Parathyroid adenoma (tissue), 2 donors: ENCODE data around the gene FAM78B.

Source experiments
- H2AFZ ChIP-seq: fragments of 300-600 bp; sonication (generic); one replicate; pipeline ENCODE4 v1.7.0; 2017; ENCODE audit warnings: antibody characterized with exemption, mild to moderate bottlenecking
- H3K27ac ChIP-seq: fragments of 300-600 bp; sonication (generic); one replicate; pipeline ENCODE4 v1.7.0; 2017
- H3K27me3 ChIP-seq: fragments of 300-600 bp; sonication (generic); one replicate; pipeline ENCODE4 v1.7.0; 2017; ENCODE audit warnings: low read length; ENCODE audit not compliant: control insufficient read depth, insufficient read depth
- H3K36me3 ChIP-seq: fragments of 300-600 bp; sonication (generic); one replicate; pipeline ENCODE4 v1.7.0; 2017; ENCODE audit warnings: low read length; ENCODE audit not compliant: control insufficient read depth, insufficient read depth
- H3K4me1 ChIP-seq: fragments of 300-600 bp; sonication (generic); one replicate; pipeline ENCODE4 v1.7.0; 2017; ENCODE audit warnings: control low read depth
- H3K4me2 ChIP-seq: fragments of 300-600 bp; sonication (generic); one replicate; pipeline ENCODE4 v1.7.0; 2017; ENCODE audit warnings: low read length
- H3K4me3 ChIP-seq: fragments of 300-600 bp; sonication (generic); one replicate; pipeline ENCODE4 v1.7.0; 2017; ENCODE audit warnings: low read depth, low read length
- H3K79me2 ChIP-seq: fragments of 300-600 bp; sonication (generic); one replicate; pipeline ENCODE4 v1.7.0; 2017; ENCODE audit warnings: control low read depth
- H3K9ac ChIP-seq: fragments of 300-600 bp; sonication (generic); one replicate; pipeline ENCODE4 v1.7.0; 2017; ENCODE audit warnings: mild to moderate bottlenecking
- H3K9me3 ChIP-seq: fragments of 300-600 bp; sonication (generic); one replicate; pipeline ENCODE4 v1.7.0; 2017; ENCODE audit warnings: low read length; ENCODE audit not compliant: control insufficient read depth
- CTCF ChIP-seq: fragments of 300-600 bp; sonication (generic); IDR thresholded peaks from one replicate; pipeline ENCODE4 v1.7.0; 2017; ENCODE audit warnings: antibody characterized with exemption, mild to moderate bottlenecking
- donor health status: primary hyperparathyroidism.

Gene FAM78B

GRCh38 chr1:166184897-166185296 lies 18.1 kb upstream of the FAM78B start:
- H3K9me3 ChIP-seq: no peaks in the 10 kb centered on the region
- no peaks in the 10 kb centered on the region for H3K4me1 ChIP-seq
- H3K36me3 ChIP-seq: no peaks in the 10 kb centered on the region
- H2AFZ ChIP-seq: no peak overlapping the region
- no peak overlapping the region for H3K4me2 ChIP-seq
- no peaks in the 10 kb centered on the region for H3K79me2 ChIP-seq
- H3K27me3 ChIP-seq: no peaks in the 10 kb centered on the region
- TF ChIP-seq CTCF: no peak
- no peak overlapping the region for H3K27ac ChIP-seq
- H3K4me3 ChIP-seq: no peak overlapping the region
- no peak overlapping the region for H3K9ac ChIP-seq

GRCh38 chr1:166184012-166184411 lies 17.2 kb upstream of the FAM78B start:
- no peak for TF ChIP-seq CTCF
- H3K4me1 ChIP-seq: no peaks in the 10 kb centered on the region
- H2AFZ ChIP-seq: no peak overlapping the region
- no peaks in the 10 kb centered on the region for H3K9me3 ChIP-seq
- H3K79me2 ChIP-seq: no peaks in the 10 kb centered on the region
- no peaks in the 10 kb centered on the region for H3K36me3 ChIP-seq
- H3K4me2 ChIP-seq: no peak overlapping the region
- H3K4me3 ChIP-seq: no peak overlapping the region
- H3K27ac ChIP-seq: no peak overlapping the region
- H3K9ac ChIP-seq: no peak overlapping the region
- H3K27me3 ChIP-seq: no peaks in the 10 kb centered on the region

GRCh38 chr1:166182281-166182680 lies 15.5 kb upstream of the FAM78B start:
- H2AFZ ChIP-seq: no peak overlapping the region
- H3K79me2 ChIP-seq: no peaks in the 10 kb centered on the region
- no peaks in the 10 kb centered on the region for H3K9me3 ChIP-seq
- no peaks in the 10 kb centered on the region for H3K27me3 ChIP-seq
- no peak overlapping the region for H3K9ac ChIP-seq
- H3K27ac ChIP-seq: no peak overlapping the region
- no peak overlapping the region for H3K4me3 ChIP-seq
- H3K4me2 ChIP-seq: no peak overlapping the region
- no peaks in the 10 kb centered on the region for H3K36me3 ChIP-seq
- no peaks in the 10 kb centered on the region for H3K4me1 ChIP-seq
- TF ChIP-seq CTCF: no peak

GRCh38 chr1:166176416-166176815 lies 9.6 kb upstream of the FAM78B start:
- H3K9ac ChIP-seq: no peak overlapping the region
- H2AFZ ChIP-seq: no peak overlapping the region

More at GRCh38 chr1:166176416-166176815, 9.6 kb upstream of the FAM78B start:
- H3K27ac ChIP-seq: no peak overlapping the region
- no peaks in the 10 kb centered on the region for H3K27me3 ChIP-seq
- no peaks in the 10 kb centered on the region for H3K4me1 ChIP-seq
- H3K79me2 ChIP-seq: no peaks in the 10 kb centered on the region
- no peak overlapping the region for H3K4me3 ChIP-seq
- H3K36me3 ChIP-seq: no peaks in the 10 kb centered on the region
- TF ChIP-seq CTCF: no peak
- no peak overlapping the region for H3K4me2 ChIP-seq
- no peaks in the 10 kb centered on the region for H3K9me3 ChIP-seq
